ENCODE measurements around the gene RNF149.

The RNF149 gene

DNA sequence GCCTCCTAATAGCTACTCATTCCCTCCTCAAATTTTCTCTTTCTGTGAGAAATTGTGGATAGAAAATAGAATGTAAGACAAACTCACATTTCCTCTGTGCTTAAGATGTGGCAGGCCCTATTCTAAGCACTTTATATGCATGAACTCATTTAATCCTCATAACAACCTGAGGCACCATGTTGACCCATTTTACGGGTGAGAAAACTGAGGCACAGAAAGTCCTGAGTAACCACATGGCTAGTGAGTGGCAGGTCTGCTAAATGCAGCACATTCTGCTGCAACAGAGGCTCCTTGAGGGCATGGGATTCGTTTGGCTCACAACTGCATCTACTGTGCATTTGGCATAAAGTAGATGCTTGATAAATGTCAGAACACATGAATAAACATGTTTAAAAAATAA is 22.7 kb upstream of the RNF149 start:
- Histone ChIP-seq H3K4me3 (ENCODE audit: low read depth, low read length, poor library complexity, severe bottlenecking) (no peak overlapping the region), H3K4me2 (ENCODE audit: low read length) (no peak overlapping the region), H3K4me1 (ENCODE audit: insufficient read depth, low read length, severe bottlenecking) (peaks cover 5% of the 10 kb centered on the region), H2AFZ (ENCODE audit: low read length) (no peak overlapping the region), H3K9ac (ENCODE audit: low read length) (no peak overlapping the region), H4K20me1 (ENCODE audit: insufficient read depth, low read length) (no peaks in the 10 kb centered on the region), H3F3A (ENCODE audit: insufficient read depth, low read length) (no peaks in the 10 kb centered on the region), H3K27me3 (ENCODE audit: insufficient read depth, low read length) (peaks cover 4% of the 10 kb centered on the region; the same call in 1 of the 2 replicates), H3K36me3 (ENCODE audit: insufficient read depth, low read length) (no peaks in the 10 kb centered on the region), H3K9me2 (ENCODE audit: low read depth, low read length) (no peaks in the 10 kb centered on the region), H3K27ac (ENCODE audit: low read depth, low read length, poor library complexity, severe bottlenecking) (no peak overlapping the region), H3K79me2 (ENCODE audit: insufficient read depth, low read length) (no peaks in the 10 kb centered on the region), H3K9me3 (ENCODE audit: low read length) (no peaks in the 10 kb centered on the region)
- TF ChIP-seq EZH2 (IDR thresholded peaks at IDR 0.05; ENCODE audit: borderline replicate concordance, low read length), result no peak
- TF ChIP-seq, protein P1, sequence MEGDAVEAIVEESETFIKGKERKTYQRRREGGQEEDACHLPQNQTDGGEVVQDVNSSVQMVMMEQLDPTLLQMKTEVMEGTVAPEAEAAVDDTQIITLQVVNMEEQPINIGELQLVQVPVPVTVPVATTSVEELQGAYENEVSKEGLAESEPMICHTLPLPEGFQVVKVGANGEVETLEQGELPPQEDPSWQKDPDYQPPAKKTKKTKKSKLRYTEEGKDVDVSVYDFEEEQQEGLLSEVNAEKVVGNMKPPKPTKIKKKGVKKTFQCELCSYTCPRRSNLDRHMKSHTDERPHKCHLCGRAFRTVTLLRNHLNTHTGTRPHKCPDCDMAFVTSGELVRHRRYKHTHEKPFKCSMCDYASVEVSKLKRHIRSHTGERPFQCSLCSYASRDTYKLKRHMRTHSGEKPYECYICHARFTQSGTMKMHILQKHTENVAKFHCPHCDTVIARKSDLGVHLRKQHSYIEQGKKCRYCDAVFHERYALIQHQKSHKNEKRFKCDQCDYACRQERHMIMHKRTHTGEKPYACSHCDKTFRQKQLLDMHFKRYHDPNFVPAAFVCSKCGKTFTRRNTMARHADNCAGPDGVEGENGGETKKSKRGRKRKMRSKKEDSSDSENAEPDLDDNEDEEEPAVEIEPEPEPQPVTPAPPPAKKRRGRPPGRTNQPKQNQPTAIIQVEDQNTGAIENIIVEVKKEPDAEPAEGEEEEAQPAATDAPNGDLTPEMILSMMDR (IDR thresholded peaks at IDR 0.05; ENCODE audit: low read length), result no peak

DNA sequence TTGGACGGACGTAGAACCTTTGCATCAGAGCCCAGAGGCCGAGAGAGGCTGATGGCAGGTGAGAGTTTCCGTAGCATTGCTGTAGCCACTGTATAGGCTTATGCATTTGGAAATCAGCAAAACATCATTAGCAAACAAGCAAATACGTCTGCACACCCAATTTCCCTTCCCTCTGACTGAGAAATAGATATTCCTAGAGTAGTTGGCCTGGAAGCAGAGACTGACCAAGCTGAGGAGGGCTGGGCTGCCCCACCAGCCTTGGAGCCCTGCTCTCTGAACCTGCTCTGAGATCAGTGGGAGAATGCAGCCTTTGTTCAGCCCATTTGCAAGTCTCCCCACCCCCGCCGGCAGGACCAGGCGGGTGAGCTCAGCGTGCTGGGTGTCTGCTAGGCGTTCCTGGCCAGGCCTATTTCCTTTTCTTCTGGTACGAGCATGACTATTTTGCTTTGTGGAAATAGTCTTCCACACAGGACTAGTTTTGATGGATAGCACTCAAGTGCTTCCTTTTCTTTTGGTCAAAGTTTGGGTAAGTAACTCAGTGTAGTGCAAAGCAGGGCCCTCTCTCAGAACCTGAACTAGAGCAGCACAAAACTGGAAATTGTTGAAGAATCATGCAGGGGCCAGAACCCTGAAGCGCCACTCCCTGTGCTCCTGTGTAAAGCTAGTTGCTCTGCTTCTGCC is 21.9 kb upstream of the RNF149 start:
- no peak overlapping the region for H3K4me2 ChIP-seq (ENCODE audit: low read length)
- H4K20me1 ChIP-seq (ENCODE audit: insufficient read depth, low read length), result no peaks in the 10 kb centered on the region
- no peak overlapping the region for H2AFZ ChIP-seq (ENCODE audit: low read length)
- H3K79me2 ChIP-seq (ENCODE audit: insufficient read depth, low read length), result no peaks in the 10 kb centered on the region
- no peaks in the 10 kb centered on the region for H3K9me2 ChIP-seq (ENCODE audit: low read depth, low read length)
- peaks cover 2% of the 10 kb centered on the region; the same call in 1 of the 2 replicates for H3K9me3 ChIP-seq (ENCODE audit: low read length)
- H3K27me3 ChIP-seq (ENCODE audit: insufficient read depth, low read length), result peaks cover 4% of the 10 kb centered on the region; the same call in 1 of the 2 replicates
- TF ChIP-seq EZH2 (IDR thresholded peaks at IDR 0.05; ENCODE audit: borderline replicate concordance, low read length), result no peak
- TF ChIP-seq, protein P1 (IDR thresholded peaks at IDR 0.05; ENCODE audit: low read length), result no peak
- H3F3A ChIP-seq (ENCODE audit: insufficient read depth, low read length), result no peaks in the 10 kb centered on the region
- H3K36me3 ChIP-seq (ENCODE audit: insufficient read depth, low read length), result no peaks in the 10 kb centered on the region; the same call in 1 of the 2 replicates
- peaks cover 5% of the 10 kb centered on the region for H3K4me1 ChIP-seq (ENCODE audit: insufficient read depth, low read length, severe bottlenecking)
- H3K4me3 ChIP-seq (ENCODE audit: low read depth, low read length, poor library complexity, severe bottlenecking), result no peak overlapping the region
- no peak overlapping the region for H3K9ac ChIP-seq (ENCODE audit: low read length)
- no peak overlapping the region for H3K27ac ChIP-seq (ENCODE audit: low read depth, low read length, poor library complexity, severe bottlenecking)

DNA sequence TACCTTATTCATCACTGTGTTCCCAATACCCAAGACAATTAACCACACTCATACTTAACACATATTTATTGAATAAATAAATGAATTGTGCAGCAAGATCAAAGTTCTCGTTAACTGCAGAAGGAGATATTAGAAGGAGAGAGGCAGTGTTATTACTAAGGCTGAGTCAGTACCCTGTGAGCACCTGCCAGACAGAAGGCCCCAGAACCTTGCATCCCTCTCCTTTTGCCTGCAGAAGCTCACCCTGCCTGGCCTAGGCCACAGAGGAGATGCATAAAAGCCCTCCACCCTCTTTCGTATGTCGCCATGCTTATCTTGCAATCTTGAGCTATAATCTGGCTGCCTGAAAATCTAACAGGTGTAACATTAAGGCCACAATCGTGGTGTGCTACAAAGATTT is 20.5 kb upstream of the RNF149 start:
- H3F3A ChIP-seq (ENCODE audit: insufficient read depth, low read length), result no peaks in the 10 kb centered on the region
- no peak overlapping the region for H3K4me2 ChIP-seq (ENCODE audit: low read length)
- H3K4me1 ChIP-seq (ENCODE audit: insufficient read depth, low read length, severe bottlenecking), result peaks cover 5% of the 10 kb centered on the region
- H3K36me3 ChIP-seq (ENCODE audit: insufficient read depth, low read length), result no peaks in the 10 kb centered on the region; the same call in 1 of the 2 replicates
- no peak overlapping the region for H3K9ac ChIP-seq (ENCODE audit: low read length)
- peaks cover 4% of the 10 kb centered on the region; the same call in 1 of the 2 replicates for H3K27me3 ChIP-seq (ENCODE audit: insufficient read depth, low read length)
- no peaks in the 10 kb centered on the region for H3K79me2 ChIP-seq (ENCODE audit: insufficient read depth, low read length)
- H3K27ac ChIP-seq (ENCODE audit: low read depth, low read length, poor library complexity, severe bottlenecking), result no peak overlapping the region
- peaks cover 3% of the 10 kb centered on the region; the same call in 1 of the 2 replicates for H3K9me3 ChIP-seq (ENCODE audit: low read length)
- no peaks in the 10 kb centered on the region for H3K9me2 ChIP-seq (ENCODE audit: low read depth, low read length)
- no peak overlapping the region for H3K4me3 ChIP-seq (ENCODE audit: low read depth, low read length, poor library complexity, severe bottlenecking)
- no peak overlapping the region for H2AFZ ChIP-seq (ENCODE audit: low read length)
- no peaks in the 10 kb centered on the region for H4K20me1 ChIP-seq (ENCODE audit: insufficient read depth, low read length)
- TF ChIP-seq, protein P1 (IDR thresholded peaks at IDR 0.05; ENCODE audit: low read length), result no peak
- no peak for TF ChIP-seq EZH2 (IDR thresholded peaks at IDR 0.05; ENCODE audit: borderline replicate concordance, low read length)
